Caco-2 (cell line): ENCODE data around the gene UBE2H. TPM values are rescaled to one million over a fixed set of nuclear protein-coding genes. Genes with fewer than 3 reads are reported as not detected.
A peak's percentile ranks its signal among the peaks of the same experiment; 100 is the strongest.

Experiments used
- BruUV-seq: library from RNA; stranded (reverse); fragments of 400-500 nt; replicated peaks from 2 replicates; lab custom pipeline; 2021; lab: Mats Ljungman, UMichigan
- CTCF ChIA-PET: fragments of 300-600 bp; sonication (Branson Sonifier 250); formaldehyde crosslinking; loops from one replicate; lab custom pipeline; 2022; ENCODE audit warnings: antibody characterized with exemption; lab: Charles Lee
- POLR2A ChIA-PET: fragments of 300-600 bp; sonication (Branson Sonifier 250); formaldehyde crosslinking; loops from one replicate; lab custom pipeline; 2022; ENCODE audit warnings: antibody characterized with exemption; lab: Charles Lee
- DNase-seq, 2 experiments: peaks; one replicate each; pipeline versions ENCODE4 v3.0.0 to v3.0.0-alpha.2; 2020 to 2022
- H3K27me3 ChIP-seq: replicated peaks from 2 replicates; pipeline ENCODE4 v1.6.0; 2011; ENCODE audit warnings: low read length; ENCODE audit not compliant: control insufficient read depth, insufficient read depth
- H3K36me3 ChIP-seq: 2 replicates; pipeline ENCODE4 v1.5.1; 2011; ENCODE audit warnings: low read length; ENCODE audit not compliant: control insufficient read depth, insufficient read depth
- H3K4me1 ChIP-seq: fragments of 250-450 bp; sonication (Bioruptor Pico); 2 replicates; pipeline ENCODE4 v1.5.1; 2020; ENCODE audit warnings: mild to moderate bottlenecking
- H3K4me3 ChIP-seq: 2 replicates; pipeline ENCODE4 v1.5.1; 2011; ENCODE audit warnings: low read depth, mild to moderate bottlenecking, control low read depth, low read length
- H3K9me3 ChIP-seq: fragments of 250-450 bp; sonication (Bioruptor Pico); 2 replicates; pipeline ENCODE4 v1.5.1; 2020; ENCODE audit warnings: mild to moderate bottlenecking, moderate library complexity
- H3K27ac Mint-ChIP-seq: one replicate; pipeline ENCODE4 v1.8.0; 2022; ENCODE audit warnings: mixed read lengths; ENCODE audit not compliant: unreplicated experiment
- H3K27me3 Mint-ChIP-seq: one replicate; pipeline ENCODE4 v1.8.0; 2022; ENCODE audit warnings: mixed read lengths; ENCODE audit not compliant: insufficient read depth, unreplicated experiment
- H3K36me3 Mint-ChIP-seq: one replicate; pipeline ENCODE4 v1.8.0; 2022; ENCODE audit warnings: mild to moderate bottlenecking, mixed read lengths; ENCODE audit not compliant: insufficient read depth, unreplicated experiment
- H3K4me1 Mint-ChIP-seq: one replicate; pipeline ENCODE4 v1.8.0; 2022; ENCODE audit warnings: low read depth, mixed read lengths; ENCODE audit not compliant: unreplicated experiment
- H3K4me3 Mint-ChIP-seq: one replicate; pipeline ENCODE4 v1.8.0; 2022; ENCODE audit warnings: mild to moderate bottlenecking, moderate library complexity, mixed read lengths; ENCODE audit not compliant: unreplicated experiment
- H3K9me3 Mint-ChIP-seq: one replicate; pipeline ENCODE4 v1.8.0; 2022; ENCODE audit warnings: mixed read lengths; ENCODE audit not compliant: unreplicated experiment
- intact Hi-C: fragments of 100-400 bp; cut with micrococcal nuclease; formaldehyde crosslinking; loops from one replicate; pipeline ENCODE4 v1.10.0; 2022; ENCODE audit not compliant: unreplicated experiment
- total RNA-seq: library from RNA; stranded (reverse); gene quantifications from 2 replicates; pipeline ENCODE4 v1.2.3, GENCODE V29; 2022
- TF ChIP-seq, protein P1 (sequence below), 2 experiments: fragments of 200-600 bp in 1 of 2; IDR thresholded peaks; 1 replicate in 1 of 2; 2 replicates in 1 of 2; pipeline versions ENCODE4 v1.5.1 to v1.8.0; 2011 to 2022; ENCODE audit warnings: antibody characterized with exemption in 1 of 2, control low read depth in 1 of 2, inconsistent platforms in 1 of 2, low read depth in 1 of 2, low read length in 1 of 2, mild to moderate bottlenecking in 1 of 2, moderate library complexity in 1 of 2; ENCODE audit not compliant: insufficient read depth in 1 of 2, severe bottlenecking in 1 of 2, unreplicated experiment in 1 of 2

The UBE2H gene
- total RNA-seq, 1 experiment from 2014 or later: 35.7 TPM

DNA sequence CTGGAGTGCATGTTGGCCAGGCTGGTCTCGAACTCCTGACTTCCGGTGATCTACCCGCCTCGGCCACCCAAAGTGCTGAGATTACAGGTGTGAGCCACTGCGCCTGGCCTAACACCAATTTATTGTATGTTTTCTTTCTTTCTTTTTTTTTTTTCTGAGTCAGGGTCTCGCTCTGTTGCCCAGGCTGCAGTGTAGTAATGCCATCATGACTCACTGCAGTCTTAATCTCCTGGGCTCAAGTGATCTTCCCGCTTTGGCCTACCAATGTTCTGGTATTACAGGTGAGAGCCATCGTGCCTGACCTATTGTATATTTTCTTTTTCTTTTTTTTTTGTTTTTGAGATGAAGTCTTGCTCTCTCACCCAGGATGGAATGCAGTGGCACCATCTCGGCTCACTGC lies 33.8 kb upstream of the UBE2H start:
- H3K4me1 ChIP-seq: no peaks in the 10 kb centered on the region; the same call in 1 of the 2 replicates
- POLR2A ChIA-PET: interaction anchor here (0.6 kb wide), 1 partner anchor 16 kb away, joined by 3 read pairs; no protein-coding TSS in a partner anchor
- no peaks in the 10 kb centered on the region for H3K36me3 ChIP-seq
- H3K9me3 ChIP-seq: no peaks in the 10 kb centered on the region
- intact Hi-C loops: no loop called here
- Mint-ChIP-seq H3K4me3 (no peak overlapping the region), H3K27me3 (no peaks in the 10 kb centered on the region), H3K9me3 (no peaks in the 10 kb centered on the region), H3K27ac (no peak overlapping the region), H3K4me1 (no peaks in the 10 kb centered on the region), H3K36me3 (no peaks in the 10 kb centered on the region)
- no peak for DNase-seq
- BruUV-seq: no TSS peak
- H3K27me3 ChIP-seq: no peaks in the 10 kb centered on the region
- no peak overlapping the region for H3K4me3 ChIP-seq
- TF ChIP-seq, protein P1, sequence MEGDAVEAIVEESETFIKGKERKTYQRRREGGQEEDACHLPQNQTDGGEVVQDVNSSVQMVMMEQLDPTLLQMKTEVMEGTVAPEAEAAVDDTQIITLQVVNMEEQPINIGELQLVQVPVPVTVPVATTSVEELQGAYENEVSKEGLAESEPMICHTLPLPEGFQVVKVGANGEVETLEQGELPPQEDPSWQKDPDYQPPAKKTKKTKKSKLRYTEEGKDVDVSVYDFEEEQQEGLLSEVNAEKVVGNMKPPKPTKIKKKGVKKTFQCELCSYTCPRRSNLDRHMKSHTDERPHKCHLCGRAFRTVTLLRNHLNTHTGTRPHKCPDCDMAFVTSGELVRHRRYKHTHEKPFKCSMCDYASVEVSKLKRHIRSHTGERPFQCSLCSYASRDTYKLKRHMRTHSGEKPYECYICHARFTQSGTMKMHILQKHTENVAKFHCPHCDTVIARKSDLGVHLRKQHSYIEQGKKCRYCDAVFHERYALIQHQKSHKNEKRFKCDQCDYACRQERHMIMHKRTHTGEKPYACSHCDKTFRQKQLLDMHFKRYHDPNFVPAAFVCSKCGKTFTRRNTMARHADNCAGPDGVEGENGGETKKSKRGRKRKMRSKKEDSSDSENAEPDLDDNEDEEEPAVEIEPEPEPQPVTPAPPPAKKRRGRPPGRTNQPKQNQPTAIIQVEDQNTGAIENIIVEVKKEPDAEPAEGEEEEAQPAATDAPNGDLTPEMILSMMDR (IDR thresholded peaks at IDR 0.05; ENCODE audit: insufficient read depth in 1 of 2, low read depth in 1 of 2, low read length in 1 of 2, severe bottlenecking in 1 of 2, unreplicated experiment in 1 of 2): no peak
- CTCF ChIA-PET: no interaction called here

DNA sequence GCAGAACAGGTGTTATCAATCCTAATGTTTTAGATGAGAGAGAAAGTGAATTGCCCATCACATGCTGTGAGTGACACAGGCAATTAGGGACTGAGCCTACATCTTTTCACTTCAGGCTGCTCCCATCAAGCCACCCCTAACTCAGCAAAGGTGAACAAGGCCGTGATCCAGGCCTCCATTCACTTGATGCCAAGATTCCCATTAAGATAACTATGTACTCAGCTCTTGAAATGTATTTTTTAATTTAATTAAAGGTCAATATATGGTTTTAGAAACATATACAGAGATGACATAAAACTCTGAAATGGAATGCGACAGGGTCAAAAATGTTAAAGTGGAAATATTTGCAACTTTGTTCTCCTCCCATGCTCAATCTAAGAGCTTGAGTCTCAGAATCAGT lies 27.9 kb upstream of the UBE2H start:
- TF ChIP-seq, protein P1 (IDR thresholded peaks at IDR 0.05; ENCODE audit: insufficient read depth in 1 of 2, low read depth in 1 of 2, low read length in 1 of 2, severe bottlenecking in 1 of 2, unreplicated experiment in 1 of 2): no peak
- H3K27me3 ChIP-seq: no peaks in the 10 kb centered on the region
- ChIA-PET CTCF (interaction anchor here (0.6 kb wide), 1 partner anchor 610 kb away, joined by 3 read pairs; no protein-coding TSS in a partner anchor), POLR2A (no interaction called here)
- H3K36me3 ChIP-seq: no peaks in the 10 kb centered on the region
- intact Hi-C loops: no loop called here
- no peak for DNase-seq
- no peaks in the 10 kb centered on the region for H3K9me3 ChIP-seq
- no TSS peak for BruUV-seq
- Mint-ChIP-seq H3K27ac (no peak overlapping the region), H3K36me3 (no peaks in the 10 kb centered on the region), H3K4me1 (peaks cover 14% of the 10 kb centered on the region), H3K4me3 (no peak overlapping the region), H3K9me3 (no peaks in the 10 kb centered on the region), H3K27me3 (no peaks in the 10 kb centered on the region)
- no peak overlapping the region for H3K4me3 ChIP-seq
- H3K4me1 ChIP-seq: peaks cover 16% of the 10 kb centered on the region

DNA sequence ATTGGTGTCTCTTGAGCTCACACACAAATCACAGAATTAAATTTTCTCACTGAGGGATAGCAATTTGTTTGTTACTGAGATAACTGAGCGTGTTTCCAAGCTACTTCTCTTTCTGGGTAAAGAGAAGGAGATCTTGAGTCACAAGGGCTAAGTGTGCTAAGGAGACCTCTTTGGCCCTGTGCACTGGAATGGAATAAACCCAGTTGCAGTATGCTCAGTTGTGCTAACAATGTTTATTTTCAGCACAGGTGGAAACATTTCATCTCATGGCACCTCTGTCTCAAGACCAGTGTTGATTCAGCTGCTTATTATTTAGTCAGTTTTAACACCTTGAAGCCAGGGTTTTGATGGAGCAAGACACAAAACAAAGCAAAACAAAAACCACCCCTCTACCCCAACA lies 22.5 kb upstream of the UBE2H start:
- intact Hi-C loops: no loop called here
- Mint-ChIP-seq H3K27ac (peak overlapping the region; percentile 55), H3K36me3 (no peaks in the 10 kb centered on the region), H3K4me1 (peaks cover 21% of the 10 kb centered on the region), H3K9me3 (no peaks in the 10 kb centered on the region), H3K4me3 (no peak overlapping the region), H3K27me3 (no peaks in the 10 kb centered on the region)
- ChIA-PET POLR2A (interaction anchor here (0.5 kb wide), 1 partner anchor 198 kb away, joined by 4 read pairs; no protein-coding TSS in a partner anchor), CTCF (no interaction called here)
- Histone ChIP-seq H3K4me1 (peaks cover 22% of the 10 kb centered on the region), H3K36me3 (no peaks in the 10 kb centered on the region), H3K9me3 (no peaks in the 10 kb centered on the region), H3K4me3 (no peak overlapping the region), H3K27me3 (no peaks in the 10 kb centered on the region)
- TF ChIP-seq, protein P1 (IDR thresholded peaks at IDR 0.05; ENCODE audit: insufficient read depth in 1 of 2, low read depth in 1 of 2, low read length in 1 of 2, severe bottlenecking in 1 of 2, unreplicated experiment in 1 of 2): no peak
- BruUV-seq: no TSS peak
- DNase-seq: no peak
